ENCODE measurements around the gene BTBD8.

The BTBD8 gene

GRCh38 chr1:92194511-92194910, 114.4 kb downstream of the BTBD8 start:
- DNase-seq (ENCODE audit: low read depth), result no peak

DNA sequence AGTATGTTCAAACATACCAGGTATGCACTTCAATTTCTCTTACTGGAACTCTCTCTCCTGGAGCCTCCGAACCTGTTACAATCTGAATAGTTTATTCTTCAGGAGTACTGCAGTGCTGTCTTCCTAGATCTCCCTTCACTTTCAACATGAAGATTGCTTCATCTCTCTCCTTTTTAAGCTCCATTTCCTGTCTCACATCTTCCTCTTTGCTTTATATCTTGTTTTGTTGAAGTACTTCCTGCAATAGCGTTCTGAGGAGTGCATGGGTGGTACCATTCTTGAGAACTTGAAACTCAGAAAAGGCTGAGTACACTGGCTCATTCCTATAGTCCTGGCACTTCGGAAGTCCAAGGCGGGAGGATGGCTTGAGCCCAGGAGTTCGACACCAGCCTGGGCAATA, 121.8 kb downstream of the BTBD8 start:
- DNase-seq (ENCODE audit: low read depth), result no peak

DNA sequence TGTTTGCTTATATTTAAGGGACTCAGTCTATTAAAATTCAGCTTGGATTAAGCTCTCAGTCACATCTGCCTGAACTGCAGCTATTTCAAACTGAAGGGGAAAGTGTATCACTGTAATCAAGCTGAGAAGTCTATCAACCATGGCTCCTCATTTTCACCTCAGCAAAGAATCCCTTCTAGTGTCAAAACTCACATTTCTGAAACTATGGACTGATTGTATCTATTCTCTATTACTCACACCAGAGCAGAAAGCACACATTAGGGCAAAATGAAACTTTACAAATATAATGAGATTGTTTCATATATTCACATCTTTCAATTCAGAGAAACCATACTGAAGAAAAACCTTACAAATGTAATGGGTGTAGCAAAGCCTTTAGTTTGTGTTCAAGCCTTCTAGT, 123.0 kb downstream of the BTBD8 start:
- DNase-seq (ENCODE audit: low read depth), result no peak

GRCh38 chr1:92210701-92211100, 130.6 kb downstream of the BTBD8 start:
- no peak for DNase-seq (ENCODE audit: low read depth)

DNA sequence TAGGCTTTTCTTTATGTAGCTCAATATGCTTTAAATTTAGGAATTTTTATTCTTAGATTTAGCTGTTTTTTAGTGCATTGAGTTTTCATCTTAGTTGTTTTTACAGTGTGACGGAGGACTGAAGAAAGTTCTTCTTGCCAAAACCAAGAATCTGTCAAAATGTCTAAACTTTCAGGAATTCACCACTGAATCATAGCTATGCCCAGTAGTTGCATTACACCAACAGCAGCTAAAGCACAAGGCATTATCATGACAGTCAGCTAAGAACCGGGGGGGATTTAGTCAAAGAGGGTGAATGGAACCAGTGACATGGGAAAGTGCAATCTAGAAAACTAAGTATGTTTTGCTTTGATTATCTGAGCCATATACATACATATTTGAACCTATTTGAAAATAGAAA, 131.0 kb downstream of the BTBD8 start:
- DNase-seq (ENCODE audit: low read depth), result no peak

GRCh38 chr1:92217721-92218120, 137.6 kb downstream of the BTBD8 start, which contains the start of gene C1orf146:
TSS of gene C1orf146 (plus strand) at chr1:92217915. CDS start at chr1:92231421, 13,506 bp downstream.
- no peak for DNase-seq (ENCODE audit: low read depth)

- DNase-seq (ENCODE audit: low read depth), result no peak
These were observed 138.4 kb downstream of the BTBD8 start for GRCh38 chr1:92218559-92218958.

GRCh38 chr1:92219028-92219427, 138.9 kb downstream of the BTBD8 start:
- DNase-seq (ENCODE audit: low read depth), result no peak

- no peak for DNase-seq (ENCODE audit: low read depth)
These were observed 148.3 kb downstream of the BTBD8 start for GRCh38 chr1:92228401-92228800.

- no peak for DNase-seq (ENCODE audit: low read depth)
These were observed 150.6 kb downstream of the BTBD8 start for GRCh38 chr1:92230736-92231135.
